CD4-positive, alpha-beta memory T cell (primary cell): Measurements from ENCODE around the gene FALEC. TPM values are rescaled to one million over a fixed set of nuclear protein-coding genes. Genes with fewer than 3 reads are reported as not detected.

Experiments
- CTCF ChIA-PET: fragments of 350-600 bp; sonication (Branson Sonifier 250); formaldehyde crosslinking; loops from one replicate; lab custom pipeline; 2021; ENCODE audit warnings: inconsistent platforms; ENCODE audit not compliant: partially characterized antibody; lab: Charles Lee
- POLR2A ChIA-PET: fragments of 350-600 bp; sonication (Branson Sonifier 250); formaldehyde crosslinking; loops from one replicate; lab custom pipeline; 2021; ENCODE audit not compliant: partially characterized antibody; lab: Charles Lee
- DNase-seq, 5 donors: peaks; one replicate each; pipeline versions ENCODE4 v3.0.0 to v3.0.0-alpha.2; 2020 to 2022; ENCODE audit warnings: mixed read lengths in 1 of 5
- H3K27ac ChIP-seq: one replicate; pipeline ENCODE4 v1.7.0; 2013; ENCODE audit warnings: low read depth, low read length
- H3K27me3 ChIP-seq: 2 replicates; pipeline ENCODE4 v1.7.0; 2013; ENCODE audit warnings: mild to moderate bottlenecking, low read length, moderate library complexity; ENCODE audit not compliant: insufficient read depth
- H3K36me3 ChIP-seq: 2 replicates; pipeline ENCODE4 v1.7.0; 2013; ENCODE audit warnings: mild to moderate bottlenecking, low read length, moderate library complexity; ENCODE audit not compliant: insufficient read depth
- H3K4me1 ChIP-seq: 2 replicates; pipeline ENCODE4 v1.7.0; 2013; ENCODE audit warnings: mild to moderate bottlenecking, low read length, moderate library complexity; ENCODE audit not compliant: insufficient read depth
- H3K4me3 ChIP-seq, 2 donors: one replicate each; pipeline ENCODE4 v1.7.0; 2013; ENCODE audit warnings: low read length in 2 of 2, mild to moderate bottlenecking in 1 of 2
- H3K9me3 ChIP-seq, 2 donors: one replicate each; pipeline ENCODE4 v1.7.0; 2013; ENCODE audit warnings: low read length in 2 of 2, control low read depth in 1 of 2; ENCODE audit not compliant: control insufficient read depth in 1 of 2
- H3K27ac Mint-ChIP-seq, 7 donors: one replicate each; pipeline ENCODE4 v1.8.0; 2020 to 2021; ENCODE audit warnings: mixed read lengths in 7 of 7, mild to moderate bottlenecking in 6 of 7, inconsistent platforms in 3 of 7, moderate library complexity in 3 of 7
- H3K27me3 Mint-ChIP-seq, 2 donors: one replicate each; pipeline ENCODE4 v1.8.0; 2020 to 2021; ENCODE audit warnings: mixed read lengths in 2 of 2
- H3K36me3 Mint-ChIP-seq, 2 donors: one replicate each; pipeline ENCODE4 v1.8.0; 2020 to 2021; ENCODE audit warnings: mixed read lengths in 2 of 2, inconsistent platforms in 1 of 2, mild to moderate bottlenecking in 1 of 2
- H3K4me1 Mint-ChIP-seq, 4 donors: one replicate each; pipeline ENCODE4 v1.8.0; 2020 to 2021; ENCODE audit warnings: mixed read lengths in 4 of 4, mild to moderate bottlenecking in 1 of 4
- H3K4me3 Mint-ChIP-seq, 8 donors: one replicate each; pipeline ENCODE4 v1.8.0; 2020 to 2021; ENCODE audit warnings: mixed read lengths in 8 of 8, mild to moderate bottlenecking in 7 of 8, moderate library complexity in 6 of 8, inconsistent platforms in 3 of 8
- H3K9me3 Mint-ChIP-seq, 8 donors: one replicate each; pipeline ENCODE4 v1.8.0; 2020 to 2021; ENCODE audit warnings: mixed read lengths in 8 of 8, mild to moderate bottlenecking in 5 of 8, inconsistent platforms in 3 of 8, moderate library complexity in 1 of 8
- intact Hi-C: fragments of 100-400 bp; cut with micrococcal nuclease; formaldehyde crosslinking; loops from one replicate; pipeline ENCODE4 v1.15.1; 2023
- polyA plus RNA-seq, 2 donors: library from polyadenylated mRNA; unstranded; fragments of 300-500 nt; fragmentation: Illumina TruSeq; gene quantifications; one replicate each; pipeline ENCODE4 v1.2.3, GENCODE V29; 2021
- total RNA-seq, 2 experiments: library from RNA; stranded (reverse); gene quantifications; one replicate each; pipeline ENCODE4 v1.2.3, GENCODE V29; 2021

Gene FALEC
- total and polyA plus RNA-seq, 4 experiments from 2014 or later: 0.64 to 1.1 TPM; not detected in 2

- no peak overlapping the region for H3K4me3 ChIP-seq
- H3K9me3 Mint-ChIP-seq: no peaks in the 10 kb centered on the region
- H3K4me1 Mint-ChIP-seq: peaks cover 0 to 6% (median 4%) of the 10 kb centered on the region in 4 donors
- CTCF ChIA-PET: interaction anchor here (3.5 kb wide), 1 partner anchor 15 kb away, joined by 18 read pairs; the partner anchor contains the start of gene FALEC
- intact Hi-C loops: no loop called here
- H3K27ac Mint-ChIP-seq: no peak overlapping the region
- H3K9me3 ChIP-seq: no peaks in the 10 kb centered on the region
- peaks cover 0 to 3% of the 10 kb centered on the region in 2 donors for H3K27me3 Mint-ChIP-seq
- H3K4me1 ChIP-seq: no peaks in the 10 kb centered on the region
- POLR2A ChIA-PET: no interaction called here
- no peaks in the 10 kb centered on the region for H3K27me3 ChIP-seq
- H3K36me3 ChIP-seq: no peaks in the 10 kb centered on the region
- H3K27ac ChIP-seq: no peak overlapping the region
- DNase-seq: no peak
- H3K36me3 Mint-ChIP-seq: no peaks in the 10 kb centered on the region
- H3K4me3 Mint-ChIP-seq: no peak overlapping the region
Measured at GRCh38 chr1:150530491-150531159, 15.1 kb downstream of the FALEC start.

- ChIA-PET POLR2A (no interaction called here), CTCF (interaction anchor here (0.8 to 3.5 kb wide), 17 partner anchors 12 to 488 kb away, joined by 3 to 18 read pairs (median 3); partner anchors contain the start of genes ECM1, FALEC and GOLPH3L)
- Histone ChIP-seq H3K27me3 (no peaks in the 10 kb centered on the region), H3K36me3 (no peaks in the 10 kb centered on the region), H3K4me1 (no peaks in the 10 kb centered on the region), H3K9me3 (no peaks in the 10 kb centered on the region), H3K27ac (no peak overlapping the region), H3K4me3 (no peak overlapping the region)
- DNase-seq: no peak
- Mint-ChIP-seq H3K4me1 (peaks cover 0 to 6% (median 4%) of the 10 kb centered on the region in 4 donors), H3K9me3 (no peaks in the 10 kb centered on the region), H3K27ac (peak overlapping the region in 2 of 7 donors; percentile 31 to 42), H3K36me3 (no peaks in the 10 kb centered on the region), H3K27me3 (peaks cover 0 to 6% of the 10 kb centered on the region in 2 donors), H3K4me3 (no peak overlapping the region)
- intact Hi-C loops: loop anchor here (1.0 kb wide), 2 partner anchors 18 to 69 kb away; partner anchors contain the start of gene FALEC
Measured at GRCh38 chr1:150532860-150533259, 17.3 kb downstream of the FALEC start.

GRCh38 chr1:150534002-150534401 lies 18.4 kb downstream of the FALEC start:
- peak overlapping the region in 1 of 7 donors; percentile 35 for H3K27ac Mint-ChIP-seq
- Histone ChIP-seq H3K4me1 (no peaks in the 10 kb centered on the region), H3K27ac (no peak overlapping the region), H3K27me3 (no peaks in the 10 kb centered on the region), H3K4me3 (no peak overlapping the region), H3K36me3 (no peaks in the 10 kb centered on the region), H3K9me3 (no peaks in the 10 kb centered on the region)
- no peaks in the 10 kb centered on the region for H3K9me3 Mint-ChIP-seq
- CTCF ChIA-PET: interaction anchor here (1.3 to 1.7 kb wide), 3 partner anchors 15 to 76 kb away, joined by 3 to 5 read pairs (median 4); no protein-coding TSS in a partner anchor
- intact Hi-C loops: no loop called here
- no peaks in the 10 kb centered on the region for H3K36me3 Mint-ChIP-seq
- H3K27me3 Mint-ChIP-seq: peaks cover 0 to 6% of the 10 kb centered on the region in 2 donors
- no peak for DNase-seq
- POLR2A ChIA-PET: interaction anchor here (1.2 kb wide), 1 partner anchor 19 kb away, joined by 4 read pairs; the partner anchor contains the start of gene FALEC
- peaks cover 0 to 6% (median 4%) of the 10 kb centered on the region in 4 donors for H3K4me1 Mint-ChIP-seq
- no peak overlapping the region for H3K4me3 Mint-ChIP-seq

GRCh38 chr1:150535511-150536287 lies 20.1 kb downstream of the FALEC start:
- ChIA-PET CTCF (interaction anchor here (1.0 to 1.6 kb wide), 2 partner anchors 70 kb away, joined by 4 to 5 read pairs; no protein-coding TSS in a partner anchor), POLR2A (no interaction called here)
- no peaks in the 10 kb centered on the region for H3K9me3 Mint-ChIP-seq
- Histone ChIP-seq H3K27me3 (no peaks in the 10 kb centered on the region), H3K4me1 (no peaks in the 10 kb centered on the region), H3K27ac (no peak overlapping the region), H3K36me3 (no peaks in the 10 kb centered on the region), H3K4me3 (no peak overlapping the region), H3K9me3 (no peaks in the 10 kb centered on the region)
- intact Hi-C loops: no loop called here
- H3K4me3 Mint-ChIP-seq: no peak overlapping the region
- peaks cover 0 to 6% of the 10 kb centered on the region in 2 donors for H3K27me3 Mint-ChIP-seq
- peak overlapping the region in 1 of 7 donors; percentile 25 for H3K27ac Mint-ChIP-seq
- no peaks in the 10 kb centered on the region for H3K36me3 Mint-ChIP-seq
- DNase-seq: no peak
- peaks cover 0 to 6% (median 4%) of the 10 kb centered on the region in 4 donors for H3K4me1 Mint-ChIP-seq

- Histone ChIP-seq H3K27me3 (no peaks in the 10 kb centered on the region), H3K9me3 (no peaks in the 10 kb centered on the region), H3K4me3 (no peak overlapping the region), H3K4me1 (no peaks in the 10 kb centered on the region), H3K27ac (no peak overlapping the region), H3K36me3 (no peaks in the 10 kb centered on the region)
- H3K9me3 Mint-ChIP-seq: no peaks in the 10 kb centered on the region
- H3K4me1 Mint-ChIP-seq: peaks cover 0 to 6% (median 4%) of the 10 kb centered on the region in 4 donors
- no peak overlapping the region for H3K27ac Mint-ChIP-seq
- no peak for DNase-seq
- no peaks in the 10 kb centered on the region for H3K36me3 Mint-ChIP-seq
- intact Hi-C loops: no loop called here
- CTCF ChIA-PET: interaction anchor here (1.0 to 1.6 kb wide), 3 partner anchors 11 to 281 kb away, joined by 3 to 5 read pairs (median 4); no protein-coding TSS in a partner anchor
- H3K27me3 Mint-ChIP-seq: peaks cover 0 to 6% of the 10 kb centered on the region in 2 donors
- POLR2A ChIA-PET: interaction anchor here (0.6 kb wide), 1 partner anchor 27 kb away, joined by 4 read pairs; no protein-coding TSS in a partner anchor
- no peak overlapping the region for H3K4me3 Mint-ChIP-seq
Measured at GRCh38 chr1:150536836-150537731, 21.5 kb downstream of the FALEC start.

- Histone ChIP-seq H3K27me3 (no peaks in the 10 kb centered on the region), H3K4me3 (no peak overlapping the region), H3K4me1 (no peaks in the 10 kb centered on the region), H3K36me3 (no peaks in the 10 kb centered on the region), H3K27ac (no peak overlapping the region), H3K9me3 (no peaks in the 10 kb centered on the region)
- Mint-ChIP-seq H3K4me1 (no peaks in the 10 kb centered on the region), H3K9me3 (no peaks in the 10 kb centered on the region), H3K27me3 (peaks cover 0 to 6% of the 10 kb centered on the region in 2 donors), H3K36me3 (no peaks in the 10 kb centered on the region), H3K4me3 (no peak overlapping the region), H3K27ac (no peak overlapping the region)
- DNase-seq: no peak
- ChIA-PET CTCF (interaction anchor here (1.0 to 1.4 kb wide), 2 partner anchors 10 to 282 kb away, joined by 3 to 4 read pairs; no protein-coding TSS in a partner anchor), POLR2A (no interaction called here)
- intact Hi-C loops: no loop called here
Measured at GRCh38 chr1:150537732-150538684, 22.5 kb downstream of the FALEC start.
